Endothelial cell of umbilical vein (primary cell): ENCODE data around the gene ANGPTL3. TPM values are rescaled to one million over a fixed set of nuclear protein-coding genes. Genes with fewer than 3 reads are reported as not detected.

ENCODE experiments used
- BruUV-seq: library from RNA; stranded (reverse); fragments of 400-500 nt; replicated peaks from 2 replicates; lab custom pipeline; 2021; lab: Mats Ljungman, UMichigan
- CTCF ChIA-PET: fragments of 300-600, 350-600 bp; sonication (Branson Sonifier 250); formaldehyde crosslinking; loops from one replicate; lab custom pipeline; 2021; ENCODE audit warnings: antibody characterized with exemption, inconsistent platforms; lab: Charles Lee
- POLR2A ChIA-PET: fragments of 300-600, 350-600 bp; sonication (Branson Sonifier 250); formaldehyde crosslinking; loops from one replicate; lab custom pipeline; 2021; ENCODE audit warnings: antibody characterized with exemption, inconsistent platforms; lab: Charles Lee
- DNase-seq: peaks from one replicate; pipeline ENCODE4 v3.0.0-alpha.2; 2011; ENCODE audit warnings: low read depth, low spot score
- FAIRE-seq: peaks from 2 replicates; lab custom pipeline; 2011; peaks lifted over from hg19 to GRCh38; lab: Jason Lieb, UNC
- H2AFZ ChIP-seq: 2 replicates; pipeline ENCODE4 v1.6.0; 2012; ENCODE audit warnings: low read depth, low read length, control low read depth, inconsistent platforms
- H3K27ac ChIP-seq: 2 replicates; pipeline ENCODE4 v1.5.1; 2011; ENCODE audit warnings: low read depth, mild to moderate bottlenecking, control low read depth, low read length, moderate library complexity; ENCODE audit not compliant: insufficient read depth
- H3K27me3 ChIP-seq, 2 experiments: 2 replicates each; pipeline versions ENCODE4 v1.6.0 to v1.6.1; 2011; ENCODE audit warnings: low read length in 2 of 2, mixed read lengths in 1 of 2; ENCODE audit not compliant: control insufficient read depth in 2 of 2, insufficient read depth in 2 of 2
- H3K36me3 ChIP-seq, 2 experiments: 2 replicates in 1 of 2; 3 replicates in 1 of 2; pipeline ENCODE4 v1.5.1; 2011; ENCODE audit warnings: low read length in 2 of 2, mild to moderate bottlenecking in 1 of 2, moderate library complexity in 1 of 2; ENCODE audit not compliant: control insufficient read depth in 2 of 2, insufficient read depth in 2 of 2; ENCODE audit errors: extremely low read depth in 1 of 2
- H3K4me1 ChIP-seq: 3 replicates; pipeline ENCODE4 v1.5.1; 2011; ENCODE audit warnings: mild to moderate bottlenecking, low read length; ENCODE audit not compliant: control insufficient read depth, insufficient read depth; ENCODE audit errors: extremely low read depth
- H3K4me2 ChIP-seq: 2 replicates; pipeline ENCODE4 v1.6.1; 2011; ENCODE audit warnings: low read length, control low read depth, mixed read lengths; ENCODE audit not compliant: insufficient read depth
- H3K4me3 ChIP-seq, 3 experiments: fragments of 200-600 bp in 1 of 3; sonication (generic), shearing (Covaris generic) in 1 of 3; replicated peaks in 1 of 3; 2 replicates each; pipeline ENCODE4 v1.5.1; 2011 to 2016; ENCODE audit warnings: control low read depth in 3 of 3, low read length in 3 of 3, mild to moderate bottlenecking in 2 of 3, inconsistent platforms in 1 of 3, low read depth in 1 of 3, moderate library complexity in 1 of 3; ENCODE audit not compliant: insufficient read depth in 1 of 3
- H3K79me2 ChIP-seq: 2 replicates; pipeline ENCODE4 v1.6.0; 2012; ENCODE audit warnings: low read length, inconsistent platforms; ENCODE audit not compliant: control insufficient read depth, insufficient read depth
- H3K9ac ChIP-seq: replicated peaks from 2 replicates; pipeline ENCODE3; 2011; ENCODE audit warnings: low read length, control low read depth; ENCODE audit not compliant: insufficient read depth; ENCODE audit errors: extremely low read depth
- H3K9me1 ChIP-seq: replicated peaks from 3 replicates; pipeline ENCODE4 v1.6.0; 2011; ENCODE audit warnings: mild to moderate bottlenecking, low read length; ENCODE audit not compliant: control insufficient read depth, insufficient read depth; ENCODE audit errors: extremely low read depth
- H3K9me3 ChIP-seq: replicated peaks from 2 replicates; pipeline ENCODE4 v1.5.1; 2012; ENCODE audit warnings: low read length, inconsistent platforms; ENCODE audit not compliant: control insufficient read depth, insufficient read depth
- H4K20me1 ChIP-seq: replicated peaks from 2 replicates; pipeline ENCODE3; 2011; ENCODE audit warnings: mild to moderate bottlenecking, low read length; ENCODE audit not compliant: control insufficient read depth, insufficient read depth; ENCODE audit errors: extremely low read depth
- EZH2 ChIP-seq: IDR thresholded peaks from 2 replicates; pipeline ENCODE4 v1.6.1; 2012; ENCODE audit warnings: borderline replicate concordance, low read depth, mild to moderate bottlenecking, moderate library complexity, low read length, inconsistent platforms; ENCODE audit not compliant: severe bottlenecking
- FOS ChIP-seq: IDR thresholded peaks from 2 replicates; pipeline ENCODE4 v1.6.1; 2011; ENCODE audit warnings: mild to moderate bottlenecking, low read length, moderate library complexity, borderline replicate concordance; ENCODE audit not compliant: insufficient read depth
- GATA2 ChIP-seq: IDR thresholded peaks from 2 replicates; pipeline ENCODE4 v1.7.0; 2011; ENCODE audit warnings: low read depth, mild to moderate bottlenecking, moderate library complexity, mixed read lengths, low read length; ENCODE audit not compliant: insufficient read length, insufficient read depth
- JUN ChIP-seq: IDR thresholded peaks from 2 replicates; pipeline ENCODE4 v1.6.1; 2011; ENCODE audit warnings: borderline replicate concordance, low read depth; ENCODE audit not compliant: insufficient read length, insufficient read depth
- MYC ChIP-seq: IDR thresholded peaks from one replicate; pipeline ENCODE4 v1.6.1; 2011; ENCODE audit warnings: mild to moderate bottlenecking, low read depth, low read length
- POLR2A ChIP-seq: IDR thresholded peaks from 2 replicates; pipeline ENCODE4 v1.6.1; 2012; ENCODE audit warnings: low read depth, mild to moderate bottlenecking, control low read depth, low read length
- POLR2AphosphoS5 ChIP-seq: IDR thresholded peaks from 2 replicates; pipeline ENCODE4 v1.6.1; 2012; ENCODE audit warnings: low read depth, mild to moderate bottlenecking, control low read depth, low read length, moderate library complexity; ENCODE audit not compliant: insufficient read depth
- dilution Hi-C: fragments of 300-500 bp; cut with MboI; formaldehyde crosslinking; loops from one replicate; pipeline ENCODE4 v1.15.0; 2019; ENCODE audit warnings: low sequenced_read_pairs; ENCODE audit not compliant: extremely low pct_ligation_motif_present
- intact Hi-C: fragments of 100-400 bp; cut with micrococcal nuclease; formaldehyde crosslinking; loops from one replicate; pipeline ENCODE4 v1.10.0; 2022
- polyA plus RNA-seq, 4 experiments: library from polyadenylated mRNA; depleted of rRNA in 3 of 4; stranded (reverse) in 3 of 4; unstranded in 1 of 4; fragments of >200 nt; gene quantifications; 2 replicates each; pipeline versions ENCODE4 v1.2.1 to v1.2.3, GENCODE V29; 2011 to 2012; ENCODE audit warnings: missing spikeins in 1 of 4
- total RNA-seq: library from RNA; stranded (reverse); gene quantifications from 2 replicates; pipeline ENCODE4 v1.2.3, GENCODE V29; 2021
- TF ChIP-seq, protein P1 (sequence below), 2 donors: IDR thresholded peaks; 1 replicate in 1 of 2; 2 replicates in 1 of 2; pipeline ENCODE4 v1.5.1; 2011; ENCODE audit warnings: low read length in 2 of 2, mild to moderate bottlenecking in 2 of 2, moderate library complexity in 2 of 2, control low read depth in 1 of 2, inconsistent platforms in 1 of 2, low read depth in 1 of 2; ENCODE audit not compliant: insufficient read depth in 1 of 2; ENCODE audit errors: extremely low read depth in 1 of 2
- TF ChIP-seq, protein P2 (sequence below): IDR thresholded peaks from 2 replicates; pipeline ENCODE4 v1.6.1; 2011; ENCODE audit not compliant: insufficient read depth, insufficient read length

ANGPTL3 gene
- total and polyA plus RNA-seq, 2 donors (not counting 3 experiments of a cell fraction or from before 2014, with no cell fraction given), result not detected

DNA sequence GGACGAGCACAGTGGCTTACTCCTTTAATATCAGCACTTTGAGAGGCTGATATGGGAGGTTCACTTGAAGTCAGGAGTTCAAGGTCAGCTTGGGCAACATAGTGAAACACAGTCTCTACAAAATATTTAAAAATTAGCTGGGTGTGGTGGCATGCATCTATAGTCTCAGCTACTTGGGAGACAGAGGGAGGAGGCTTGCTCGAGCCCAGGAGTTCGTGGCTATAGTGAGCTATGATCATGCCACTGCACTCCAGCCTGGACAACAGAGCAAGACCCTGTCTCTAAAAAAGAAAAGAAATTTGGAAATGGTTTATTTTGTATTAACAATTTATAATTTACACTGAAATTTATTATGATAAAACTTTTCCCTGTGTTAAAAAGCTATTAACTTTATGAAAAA, 1.7 kb upstream of the ANGPTL3 start:
- CTCF ChIA-PET, result no interaction called here
- Histone ChIP-seq H2AFZ (no peak overlapping the region), H3K9me3 (no peaks in the 10 kb centered on the region), H3K9me1 (no peaks in the 10 kb centered on the region), H3K36me3 (no peaks in the 10 kb centered on the region), H3K79me2 (no peaks in the 10 kb centered on the region), H3K27ac (no peak overlapping the region), H3K4me2 (no peak overlapping the region), H4K20me1 (no peaks in the 10 kb centered on the region), H3K4me1 (no peaks in the 10 kb centered on the region), H3K9ac (no peak overlapping the region), H3K4me3 (no peak overlapping the region), H3K27me3 (no peaks in the 10 kb centered on the region)
- FAIRE-seq (no peak), DNase-seq (no peak)
- TF ChIP-seq, protein P1, sequence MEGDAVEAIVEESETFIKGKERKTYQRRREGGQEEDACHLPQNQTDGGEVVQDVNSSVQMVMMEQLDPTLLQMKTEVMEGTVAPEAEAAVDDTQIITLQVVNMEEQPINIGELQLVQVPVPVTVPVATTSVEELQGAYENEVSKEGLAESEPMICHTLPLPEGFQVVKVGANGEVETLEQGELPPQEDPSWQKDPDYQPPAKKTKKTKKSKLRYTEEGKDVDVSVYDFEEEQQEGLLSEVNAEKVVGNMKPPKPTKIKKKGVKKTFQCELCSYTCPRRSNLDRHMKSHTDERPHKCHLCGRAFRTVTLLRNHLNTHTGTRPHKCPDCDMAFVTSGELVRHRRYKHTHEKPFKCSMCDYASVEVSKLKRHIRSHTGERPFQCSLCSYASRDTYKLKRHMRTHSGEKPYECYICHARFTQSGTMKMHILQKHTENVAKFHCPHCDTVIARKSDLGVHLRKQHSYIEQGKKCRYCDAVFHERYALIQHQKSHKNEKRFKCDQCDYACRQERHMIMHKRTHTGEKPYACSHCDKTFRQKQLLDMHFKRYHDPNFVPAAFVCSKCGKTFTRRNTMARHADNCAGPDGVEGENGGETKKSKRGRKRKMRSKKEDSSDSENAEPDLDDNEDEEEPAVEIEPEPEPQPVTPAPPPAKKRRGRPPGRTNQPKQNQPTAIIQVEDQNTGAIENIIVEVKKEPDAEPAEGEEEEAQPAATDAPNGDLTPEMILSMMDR (IDR thresholded peaks at IDR 0.05; ENCODE audit: extremely low read depth in 1 of 2, insufficient read depth in 1 of 2, low read depth in 1 of 2, low read length in 2 of 2), result no peak
- TF ChIP-seq POLR2A (no peak), FOS (no peak), MYC (no peak), GATA2 (no peak), POLR2AphosphoS5 (no peak), JUN (no peak), EZH2 (no peak)
- TF ChIP-seq, protein P2, sequence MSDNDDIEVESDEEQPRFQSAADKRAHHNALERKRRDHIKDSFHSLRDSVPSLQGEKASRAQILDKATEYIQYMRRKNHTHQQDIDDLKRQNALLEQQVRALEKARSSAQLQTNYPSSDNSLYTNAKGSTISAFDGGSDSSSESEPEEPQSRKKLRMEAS, result no peak
- dilution Hi-C loops, result no loop called here
- no TSS peak for BruUV-seq
- intact Hi-C loops, result no loop called here
- POLR2A ChIA-PET, result no interaction called here
